Upper lobe of right lung (tissue), 1 donor: Measurements from ENCODE around the gene PLA2G3. TPM values are rescaled to one million over a fixed set of nuclear protein-coding genes. Genes with fewer than 3 reads are reported as not detected.

Experiments used
- ATAC-seq: fragments of 200-7000 bp; cut with Tn5 transposase; one replicate; pipeline ENCODE4 v1.9.1; 2020; ENCODE audit warnings: mild to moderate bottlenecking, moderate library complexity
- DNase-seq: peaks from one replicate; pipeline ENCODE4 v3.0.0-alpha.2; 2020
- H3K27ac ChIP-seq: fragments of 200-600 bp; one replicate; pipeline ENCODE4 v1.8.0; 2022
- H3K27me3 ChIP-seq: fragments of 200-600 bp; one replicate; pipeline ENCODE4 v1.8.0; 2022; ENCODE audit warnings: mild to moderate bottlenecking
- H3K36me3 ChIP-seq: fragments of 200-600 bp; one replicate; pipeline ENCODE4 v1.8.0; 2022
- H3K4me1 ChIP-seq: fragments of 200-600 bp; one replicate; pipeline ENCODE4 v1.8.0; 2022
- H3K4me3 ChIP-seq: fragments of 200-600 bp; one replicate; pipeline ENCODE4 v1.8.0; 2022; ENCODE audit warnings: mild to moderate bottlenecking
- H3K9me3 ChIP-seq: fragments of 200-600 bp; one replicate; pipeline ENCODE4 v1.8.0; 2022
- CTCF ChIP-seq: fragments of 200-600 bp; IDR thresholded peaks from one replicate; pipeline ENCODE4 v1.8.0; 2022; ENCODE audit warnings: antibody characterized with exemption
- intact Hi-C: fragments of 100-400 bp; cut with DNase I; formaldehyde crosslinking; loops from one replicate; pipeline ENCODE4 v1.11.0; 2022
- total RNA-seq: library from RNA; stranded (reverse); fragmentation: NEBNext Ultra II Directional; extraction: Animal tissue kit (Norgen Biotek cat#: 25700); gene quantifications from one replicate; pipeline ENCODE4 v1.2.1, GENCODE V29; 2021
- donor health status: DM: no; HTN: yes; CAD: no; lungs with severe emphysema.

The PLA2G3 gene
- total RNA-seq, 1 donor from 2014 or later, result 6.9 TPM

- no peaks in the 10 kb centered on the region for H3K36me3 ChIP-seq
- no peak for ATAC-seq
- no peaks in the 10 kb centered on the region for H3K9me3 ChIP-seq
- peak; percentile 40 for DNase-seq
- no peak overlapping the region for H3K27ac ChIP-seq
- no peak for TF ChIP-seq CTCF
- H3K27me3 ChIP-seq, result no peaks in the 10 kb centered on the region
- intact Hi-C loops, result no loop called here
- no peaks in the 10 kb centered on the region for H3K4me1 ChIP-seq
- no peak overlapping the region for H3K4me3 ChIP-seq
Observed at GRCh38 chr22:31138126-31138525, 2.2 kb downstream of the PLA2G3 start.

GRCh38 chr22:31137721-31138120 lies 2.6 kb downstream of the PLA2G3 start:
- Histone ChIP-seq H3K27me3 (no peaks in the 10 kb centered on the region), H3K27ac (no peak overlapping the region), H3K4me3 (no peak overlapping the region), H3K36me3 (no peaks in the 10 kb centered on the region), H3K9me3 (no peaks in the 10 kb centered on the region), H3K4me1 (no peaks in the 10 kb centered on the region)
- TF ChIP-seq CTCF, result no peak
- intact Hi-C loops, result no loop called here
- DNase-seq, result peak; percentile 41
- no peak for ATAC-seq

- Histone ChIP-seq H3K36me3 (no peaks in the 10 kb centered on the region), H3K4me3 (no peak overlapping the region), H3K9me3 (no peaks in the 10 kb centered on the region), H3K27ac (no peak overlapping the region), H3K4me1 (no peaks in the 10 kb centered on the region), H3K27me3 (no peaks in the 10 kb centered on the region)
- TF ChIP-seq CTCF, result no peak
- no peak for ATAC-seq
- intact Hi-C loops, result no loop called here
- no peak for DNase-seq
Observed at GRCh38 chr22:31136711-31137110, 3.6 kb downstream of the PLA2G3 start.

- Histone ChIP-seq H3K4me3 (no peak overlapping the region), H3K36me3 (no peaks in the 10 kb centered on the region), H3K27me3 (no peaks in the 10 kb centered on the region), H3K4me1 (no peaks in the 10 kb centered on the region), H3K9me3 (no peaks in the 10 kb centered on the region), H3K27ac (no peak overlapping the region)
- TF ChIP-seq CTCF, result no peak
- intact Hi-C loops, result no loop called here
- ATAC-seq (no peak), DNase-seq (no peak)
Observed at GRCh38 chr22:31136155-31136554, 4.2 kb downstream of the PLA2G3 start.

- Histone ChIP-seq H3K4me3 (no peak overlapping the region), H3K27ac (no peak overlapping the region), H3K27me3 (no peaks in the 10 kb centered on the region), H3K4me1 (no peaks in the 10 kb centered on the region), H3K9me3 (no peaks in the 10 kb centered on the region), H3K36me3 (no peaks in the 10 kb centered on the region)
- ATAC-seq (no peak), DNase-seq (no peak)
- TF ChIP-seq CTCF, result no peak
- intact Hi-C loops, result no loop called here
Observed at GRCh38 chr22:31135706-31136105, 4.6 kb downstream of the PLA2G3 start.

GRCh38 chr22:31134688-31135087 lies 5.6 kb downstream of the PLA2G3 start:
- Histone ChIP-seq H3K9me3 (no peaks in the 10 kb centered on the region), H3K4me3 (no peak overlapping the region), H3K27me3 (no peaks in the 10 kb centered on the region), H3K4me1 (no peaks in the 10 kb centered on the region), H3K27ac (no peak overlapping the region), H3K36me3 (no peaks in the 10 kb centered on the region)
- TF ChIP-seq CTCF, result no peak
- no peak for ATAC-seq
- intact Hi-C loops, result no loop called here
- no peak for DNase-seq
